Fibroblast of skin of right quadriceps (primary cell): Measurements from ENCODE around the gene PAX8.
A peak's percentile ranks its signal among the peaks of the same experiment; 100 is the strongest.

ENCODE experiments used
- DNase-seq: peaks from one replicate; pipeline ENCODE4 v3.0.0-alpha.2; 2013

PAX8 gene

DNA sequence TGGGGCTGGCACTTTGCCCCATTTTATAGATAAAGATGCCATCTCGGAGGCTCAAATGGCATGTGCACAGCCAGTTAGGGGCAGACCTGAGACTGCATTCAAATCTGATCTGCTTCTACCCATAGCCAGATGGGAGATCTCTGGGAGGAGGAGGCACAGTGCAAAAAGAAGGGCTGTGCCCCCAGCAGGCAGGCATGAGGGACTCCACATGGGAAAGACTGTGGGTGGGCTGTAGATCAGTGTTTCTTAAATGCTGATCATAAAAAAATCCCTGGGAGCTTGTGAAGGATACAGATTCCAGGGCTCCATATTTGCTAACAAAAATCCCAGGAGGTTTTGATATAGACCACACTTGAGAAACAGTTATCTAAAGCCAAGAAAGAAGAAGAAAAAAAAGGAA, 15.2 kb downstream of the PAX8 start:
- DNase-seq: no peak

DNA sequence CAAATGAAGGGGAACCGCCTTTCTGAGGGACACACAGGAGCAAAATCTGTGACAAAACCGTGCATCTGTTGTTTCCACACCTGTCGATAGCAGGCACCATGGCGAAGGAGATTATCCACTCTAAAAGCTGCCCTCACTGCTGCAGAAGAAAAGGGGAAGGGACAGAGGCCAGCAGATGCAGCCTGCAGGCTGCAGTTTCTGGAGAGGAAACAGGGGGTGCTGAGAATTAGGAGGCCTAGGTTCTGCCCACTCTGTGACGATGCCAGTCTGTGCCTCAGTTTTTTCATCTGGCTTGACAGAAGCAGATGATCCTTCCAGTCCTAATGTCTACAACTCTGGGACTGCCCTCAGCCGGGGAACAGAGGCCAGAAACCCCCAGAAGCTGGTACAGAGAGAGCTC, 17.7 kb downstream of the PAX8 start:
- DNase-seq: no peak

DNA sequence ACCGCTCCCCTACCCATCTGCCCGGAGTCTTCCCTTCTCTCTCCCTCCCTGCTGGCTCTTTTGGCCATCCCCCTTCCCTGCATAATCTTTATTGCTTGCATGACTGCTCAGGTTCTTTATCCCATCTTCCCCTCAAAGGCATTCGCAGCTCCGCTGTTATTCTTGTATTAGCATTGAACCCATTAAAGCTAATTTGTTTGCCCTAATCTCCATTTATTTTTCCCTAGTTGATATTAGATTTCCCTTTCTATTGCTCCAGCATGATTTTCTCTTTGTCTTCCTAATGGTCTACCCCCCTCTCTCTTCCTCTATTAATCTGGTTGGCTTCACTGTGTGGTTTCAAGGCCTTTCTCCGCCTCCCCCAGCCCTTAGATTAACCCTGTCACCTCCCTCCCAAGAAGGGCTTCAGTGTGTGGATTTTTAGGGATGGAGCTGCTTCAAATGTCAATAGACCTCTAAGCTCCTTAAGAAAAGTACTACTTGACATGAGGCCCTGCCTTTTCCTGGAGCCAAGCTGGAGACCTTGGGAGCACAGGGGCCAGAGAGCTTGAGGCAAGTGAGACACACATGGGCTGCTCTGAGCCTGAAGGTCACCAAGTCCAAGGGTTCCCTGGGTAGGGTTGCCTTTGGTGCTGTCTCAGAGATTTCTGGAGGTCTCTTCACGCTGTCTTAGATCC, 20.1 kb downstream of the PAX8 start:
- no peak for DNase-seq

DNA sequence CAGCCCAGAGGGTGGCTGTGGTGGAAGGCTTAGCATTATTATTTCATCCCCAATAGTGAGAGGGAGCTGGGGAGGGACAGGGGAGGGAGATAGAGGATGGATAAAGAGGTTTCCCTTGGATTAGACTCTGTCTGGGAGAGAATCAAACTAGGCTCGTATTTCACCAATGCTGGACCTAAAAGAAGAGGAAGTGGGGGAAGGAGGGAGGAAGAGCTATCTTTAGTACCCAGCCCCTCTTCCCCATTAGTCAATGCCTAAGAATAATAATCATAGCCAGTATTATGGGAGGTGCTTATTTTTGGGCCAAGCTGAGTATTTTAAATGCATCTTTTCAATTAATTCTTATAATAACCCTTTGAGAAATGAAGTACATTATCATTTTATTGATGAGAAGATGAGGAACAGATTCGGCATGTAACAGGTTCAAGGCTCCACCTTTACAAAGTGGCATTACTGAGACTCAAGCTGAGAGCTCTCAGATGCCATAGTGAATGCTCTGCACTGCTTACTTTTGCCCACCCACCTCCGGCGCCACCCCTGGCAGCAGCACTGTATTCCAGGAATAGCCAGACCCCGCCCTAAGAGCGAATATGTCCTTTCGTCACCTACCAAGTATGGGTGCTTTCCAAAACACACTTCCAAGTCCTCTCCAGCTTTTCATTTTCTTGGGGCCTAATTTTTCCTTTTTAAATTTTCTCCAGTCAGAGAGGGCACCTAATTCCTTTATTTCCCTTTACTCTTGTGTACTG, 21.0 kb downstream of the PAX8 start:
- peak; percentile 38 for DNase-seq

DNA sequence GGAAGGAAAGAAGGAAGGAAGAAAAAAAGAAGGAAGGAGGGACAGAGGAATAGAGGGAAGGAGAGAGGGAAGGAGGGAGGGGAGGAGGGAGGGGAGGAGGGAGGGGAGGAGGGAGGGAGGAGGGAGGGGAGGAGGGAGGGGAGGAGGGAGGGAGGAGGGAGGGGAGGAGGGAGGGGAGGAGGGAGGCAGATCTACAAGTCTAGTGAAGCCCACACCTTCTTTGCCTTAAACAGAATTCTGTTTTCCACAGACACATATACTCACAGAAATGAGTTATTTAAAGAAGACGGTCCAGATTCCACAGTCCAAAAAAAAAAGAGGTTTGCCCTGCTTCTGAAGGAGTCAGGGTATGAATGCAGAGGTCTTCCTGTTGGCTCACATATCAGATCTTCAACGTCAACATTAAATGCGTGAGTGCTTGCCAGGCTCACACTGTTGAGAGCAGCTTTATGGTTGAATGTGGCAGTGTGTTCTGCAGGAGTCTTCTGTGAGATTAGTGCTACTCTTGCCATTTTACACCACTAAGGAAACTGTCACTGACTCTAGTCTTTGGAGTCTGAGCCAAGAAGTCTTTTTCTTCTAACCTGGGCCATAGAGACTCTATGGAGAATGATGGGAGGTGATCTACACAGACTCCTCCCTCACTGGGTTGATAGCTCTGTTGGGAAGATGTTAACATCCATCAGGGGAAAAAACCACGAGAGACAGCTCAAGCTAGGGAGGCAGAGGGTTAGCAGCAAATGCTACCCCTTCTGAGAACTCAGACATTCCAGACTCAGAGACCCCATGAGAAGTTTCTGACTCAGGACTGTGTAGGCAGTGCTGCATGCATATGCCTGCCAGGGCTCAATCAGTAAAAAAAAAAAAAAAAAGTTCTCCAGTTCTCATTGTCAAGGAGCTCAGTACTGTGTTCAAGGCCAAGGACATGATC, 23.3 kb downstream of the PAX8 start:
- DNase-seq: peak; percentile 14

DNA sequence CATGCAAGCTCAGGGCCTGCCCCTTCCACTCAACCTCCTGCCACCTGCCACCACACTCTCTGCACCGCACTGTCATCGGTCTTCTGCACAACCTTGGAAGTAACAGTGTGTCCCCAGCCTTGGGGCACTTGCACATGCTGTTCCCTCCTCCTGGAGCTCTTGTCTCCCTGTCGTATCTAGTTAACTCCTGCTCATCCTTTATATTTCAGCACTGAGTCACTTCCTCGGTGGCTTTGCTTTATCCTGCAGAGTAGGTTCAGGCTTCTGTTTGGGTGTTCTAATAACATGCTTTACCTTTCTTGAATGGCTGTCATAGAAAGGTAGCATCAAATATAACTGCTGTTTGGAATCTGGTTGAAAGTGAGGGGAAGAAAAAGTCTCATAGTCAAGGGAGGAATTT, 25.3 kb downstream of the PAX8 start:
- no peak for DNase-seq

DNA sequence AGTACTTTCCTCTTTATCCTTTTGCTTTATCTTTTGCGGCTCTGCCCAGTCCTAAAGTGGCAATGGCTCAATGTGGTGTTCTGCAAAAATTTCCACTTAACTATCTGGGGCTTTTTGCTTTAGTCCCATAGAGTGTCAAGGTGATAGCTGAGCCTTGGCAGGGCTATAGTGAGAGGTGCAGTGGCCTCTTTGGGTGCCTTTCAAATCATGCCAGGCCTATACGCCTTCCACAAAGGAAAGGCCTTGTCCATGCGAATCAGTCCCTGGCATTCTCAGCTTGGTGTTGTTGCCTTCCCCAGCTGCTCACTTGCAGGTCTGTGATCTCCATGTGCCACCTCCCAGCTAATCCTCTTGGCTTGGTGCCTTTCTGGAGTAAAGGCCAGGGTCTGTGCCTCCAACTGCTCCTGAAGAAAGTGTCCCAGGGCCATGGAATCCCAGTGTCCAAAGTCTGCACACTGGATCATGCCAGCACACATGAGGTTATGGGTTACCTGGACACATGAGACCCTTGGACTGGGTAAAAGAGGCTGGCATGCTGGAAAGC, 26.6 kb downstream of the PAX8 start:
- DNase-seq: no peak

DNA sequence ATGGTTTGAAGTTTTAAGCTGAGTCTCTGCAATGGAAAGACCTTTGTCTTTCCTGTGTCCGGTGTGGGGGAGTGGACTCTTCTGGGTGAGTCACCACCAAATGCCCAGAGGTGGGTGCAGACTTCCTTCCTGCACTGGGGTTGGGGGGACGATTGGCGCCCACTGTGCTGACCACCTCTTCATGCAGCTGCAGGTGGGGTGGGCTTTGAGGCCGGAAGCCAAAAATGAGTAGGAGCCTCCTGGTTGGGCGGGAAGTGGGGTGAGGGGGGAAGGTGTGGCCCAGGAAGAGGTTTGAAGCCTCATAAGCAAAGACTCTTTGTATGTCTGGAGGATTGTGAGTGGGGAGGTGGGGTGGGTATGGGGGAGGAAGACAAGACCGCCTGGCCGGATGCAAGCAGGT, 27.6 kb downstream of the PAX8 start:
- DNase-seq: no peak

DNA sequence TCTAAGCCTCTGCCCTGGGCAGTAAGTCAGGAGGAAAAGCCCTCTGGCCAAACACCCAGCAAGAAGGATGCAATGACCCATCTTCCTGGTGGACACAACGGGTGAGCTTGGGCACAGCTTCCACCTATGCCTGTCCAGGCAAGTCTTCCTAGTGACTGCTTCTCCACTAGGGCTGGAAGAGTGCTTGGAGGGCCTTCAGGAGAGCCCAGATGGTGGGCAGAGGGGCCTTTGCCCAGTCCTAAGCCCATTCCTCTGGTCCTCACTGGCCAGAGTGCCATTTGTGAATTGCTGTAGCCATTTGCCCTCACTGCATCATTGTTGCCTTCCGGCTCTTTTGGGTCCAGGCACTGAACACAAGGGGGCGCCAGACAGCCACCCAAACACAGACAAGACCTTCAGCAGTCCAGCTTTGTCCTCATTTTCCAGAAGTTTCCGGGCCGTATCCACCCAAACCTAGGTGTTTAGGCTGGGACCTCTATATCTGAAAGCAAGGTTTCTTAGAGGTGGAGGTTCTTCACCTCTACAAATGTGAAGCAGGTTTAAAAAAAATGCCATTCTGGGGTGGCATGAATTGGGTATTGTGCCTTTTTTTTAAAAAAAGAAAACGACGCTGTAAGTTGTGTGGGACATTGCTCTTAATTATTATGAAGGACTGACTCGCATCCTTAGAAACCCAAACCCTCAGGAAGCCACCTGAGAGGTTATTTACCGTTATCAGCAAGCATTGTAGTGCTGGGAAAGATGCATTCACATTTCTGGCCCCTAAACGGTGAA, 29.5 kb downstream of the PAX8 start:
- DNase-seq: peak; percentile 70

DNA sequence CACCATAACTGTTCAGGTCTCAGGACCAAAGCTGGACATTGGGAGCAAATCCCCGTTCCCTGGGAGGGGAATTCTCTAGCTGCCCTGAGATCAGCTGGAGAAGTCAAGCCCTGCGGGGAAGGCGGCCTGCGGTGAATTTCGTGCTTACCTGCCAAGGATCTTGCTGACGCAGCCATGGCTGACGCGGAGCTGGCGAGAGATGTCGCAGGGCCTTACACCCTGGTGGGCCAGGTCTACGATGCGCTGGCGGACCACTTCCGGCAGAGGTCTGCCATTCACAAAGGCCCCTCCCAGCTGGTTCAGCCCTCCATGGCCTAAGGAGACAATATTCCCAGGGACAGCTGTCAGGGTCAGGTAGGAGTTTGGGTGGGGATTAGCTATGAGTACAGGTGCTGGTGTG, 32.1 kb downstream of the PAX8 start:
- DNase-seq: no peak

DNA sequence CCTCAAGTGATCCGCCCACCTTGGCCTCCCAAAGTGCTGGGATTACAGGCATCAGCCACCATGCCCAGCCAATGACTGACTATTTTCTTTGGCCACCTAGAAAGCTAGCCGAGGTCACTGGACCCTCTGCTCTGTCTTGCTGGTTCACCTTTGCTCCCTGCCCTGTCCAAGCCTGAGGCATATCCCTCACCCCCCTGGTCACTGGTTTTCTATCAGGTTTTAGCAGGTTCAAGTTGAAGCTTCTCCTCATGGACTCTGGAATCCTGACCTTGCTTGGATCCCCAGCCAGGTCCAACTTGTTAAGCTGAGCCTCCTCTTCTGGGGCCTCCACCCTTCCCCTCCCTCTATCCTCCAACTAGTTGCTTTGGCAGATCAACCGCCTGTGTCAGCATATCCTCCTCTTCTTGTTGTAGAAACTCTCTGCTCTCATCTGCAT, 33.4 kb downstream of the PAX8 start:
- DNase-seq: no peak

DNA sequence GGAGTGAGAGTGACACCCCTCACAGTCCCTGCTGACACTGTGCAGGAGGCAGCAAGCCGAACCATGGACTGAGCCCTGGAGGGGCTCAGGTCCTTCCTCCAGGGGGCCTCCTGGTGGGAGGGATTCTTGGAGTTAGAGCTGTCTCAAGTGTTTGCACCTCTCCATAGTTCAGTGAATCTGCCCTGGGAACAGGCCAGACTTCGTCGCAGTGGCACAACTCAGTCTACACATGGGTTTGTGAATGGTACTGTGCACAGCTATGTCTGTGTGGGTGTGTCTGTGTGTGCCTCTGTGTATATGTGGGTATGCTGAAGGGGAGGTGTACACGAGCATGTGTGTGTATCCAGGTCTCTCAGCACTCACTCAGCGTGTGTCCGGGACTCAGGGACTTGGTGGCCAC, 36.4 kb downstream of the PAX8 start:
- DNase-seq: no peak

DNA sequence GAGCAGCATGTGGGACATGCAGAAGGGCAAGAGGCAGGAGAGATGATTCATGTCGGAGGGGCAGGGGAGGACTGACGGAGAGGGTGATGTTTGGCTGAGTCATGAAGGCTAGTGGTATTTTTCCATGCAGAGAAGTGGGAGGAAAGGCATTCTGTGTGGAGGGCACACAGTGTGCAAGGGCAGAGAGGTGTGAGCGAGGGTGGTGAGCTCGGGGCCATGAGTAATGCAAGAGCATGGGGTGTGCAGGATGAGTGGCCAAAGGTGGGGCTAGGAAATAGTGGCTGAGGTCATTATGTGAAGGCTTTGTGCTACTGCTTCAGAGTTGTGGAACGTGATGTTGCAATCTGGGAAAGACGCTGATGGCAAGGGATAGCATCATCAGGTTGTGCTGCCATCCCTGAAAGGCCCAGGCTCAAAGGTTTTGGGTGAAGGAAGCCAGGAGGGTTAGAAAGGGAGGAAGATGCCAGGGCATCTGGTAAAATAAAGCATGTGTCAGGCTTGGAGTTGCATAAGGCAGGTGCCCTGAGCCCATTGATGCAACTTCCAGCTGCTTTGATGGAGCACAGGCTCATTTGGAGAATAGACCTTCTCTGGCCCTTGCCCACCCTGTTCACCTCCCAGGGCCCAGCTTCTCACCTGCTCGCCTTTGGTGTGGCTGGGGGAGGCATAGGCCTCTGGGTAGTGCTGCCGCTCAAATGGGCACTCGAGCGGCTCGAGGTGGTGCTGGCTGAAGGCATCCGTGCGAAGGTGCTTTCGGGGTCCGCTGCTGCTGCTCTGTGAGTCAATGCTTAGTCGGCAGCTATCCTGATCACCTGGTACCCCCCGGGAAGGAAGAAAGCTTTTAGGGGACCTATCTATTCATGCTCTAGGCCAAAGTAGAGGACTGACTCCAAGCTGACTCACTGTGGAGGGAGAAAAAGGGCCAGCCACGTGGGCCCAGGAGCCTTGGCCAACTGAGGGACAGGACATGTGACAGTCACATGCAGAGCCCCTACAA, 37.5 kb downstream of the PAX8 start:
- peak; percentile 96 for DNase-seq

DNA sequence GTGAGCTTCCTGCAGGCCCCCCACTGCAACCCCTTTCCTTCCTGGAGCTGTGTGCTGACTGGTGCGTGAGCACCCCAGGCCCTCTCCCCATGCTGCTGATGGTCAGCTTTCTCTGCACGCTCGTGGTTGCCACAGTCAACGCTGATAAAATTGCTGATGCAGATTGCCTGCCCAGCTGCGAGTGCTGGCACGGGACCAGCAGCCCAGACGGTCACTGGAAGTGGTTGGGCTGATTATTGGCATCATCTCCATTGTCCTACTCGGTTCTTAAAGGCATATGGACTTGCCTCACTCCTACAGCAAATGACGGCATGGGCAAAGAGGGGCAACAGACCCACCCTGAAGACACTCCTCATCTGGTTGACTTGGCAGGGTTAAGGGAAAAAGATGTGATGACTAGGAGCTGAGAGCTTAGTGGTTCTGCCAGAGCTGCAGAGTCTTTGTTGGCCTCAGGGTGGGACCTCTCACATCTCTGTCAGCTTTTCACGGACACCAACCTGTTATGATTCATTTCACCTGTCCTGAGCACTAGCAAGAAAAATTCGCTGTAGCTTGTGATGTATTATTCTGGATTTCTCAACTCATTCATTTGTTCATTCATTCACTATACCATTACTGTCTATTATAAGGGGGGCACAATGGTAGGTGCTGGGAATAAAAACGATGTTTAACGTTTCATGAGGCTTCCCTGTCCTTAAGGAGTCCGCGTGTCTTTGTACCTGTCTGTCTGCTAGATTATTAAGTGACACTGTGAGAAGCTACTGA, 38.4 kb downstream of the PAX8 start:
- DNase-seq: peak; percentile 82

DNA sequence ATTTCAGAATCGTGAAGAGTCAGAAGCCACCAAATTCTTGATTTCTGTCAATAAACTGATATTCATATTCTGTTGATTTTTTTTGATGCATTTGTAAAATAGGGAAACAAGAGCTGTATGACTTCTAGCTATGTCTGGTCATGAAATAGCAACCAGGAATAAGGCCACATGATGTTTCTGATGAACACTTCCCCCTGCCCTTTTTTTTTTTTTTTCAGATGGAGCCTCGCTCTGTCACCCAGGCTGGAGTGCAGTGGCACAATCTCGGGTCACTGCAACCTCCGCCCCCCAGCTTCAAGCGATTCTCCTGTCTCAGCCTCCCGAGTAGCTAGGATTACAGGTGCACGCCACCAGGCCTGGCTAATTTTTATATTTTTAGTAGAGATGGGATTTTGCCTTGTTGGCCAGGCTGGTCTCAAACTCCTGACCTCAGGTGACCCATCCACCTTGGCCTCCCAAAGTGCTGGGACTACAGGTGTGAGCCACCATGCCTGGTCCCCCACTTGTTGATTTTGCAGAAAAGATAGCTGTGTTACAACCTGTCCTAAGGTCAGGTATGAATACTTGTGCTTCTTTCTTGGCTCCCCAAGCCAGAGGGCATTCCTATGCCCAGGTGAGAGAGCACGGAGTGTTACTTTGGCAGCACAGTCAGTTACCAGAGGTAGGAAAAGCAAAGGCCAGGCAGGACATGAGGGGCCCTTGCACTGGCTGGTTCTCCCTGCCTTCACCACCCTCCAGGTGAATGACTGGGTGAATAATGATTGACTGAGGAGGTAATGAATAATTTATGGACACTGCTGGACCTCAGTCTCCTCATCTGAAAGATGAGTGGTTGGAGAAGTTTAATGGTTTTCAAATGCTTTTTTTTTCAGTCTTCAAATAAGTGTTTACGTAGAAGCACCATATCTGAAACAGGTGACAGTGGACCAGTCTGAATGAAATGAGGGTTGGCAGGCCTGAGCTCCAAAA, 39.6 kb downstream of the PAX8 start:
- DNase-seq: no peak

DNA sequence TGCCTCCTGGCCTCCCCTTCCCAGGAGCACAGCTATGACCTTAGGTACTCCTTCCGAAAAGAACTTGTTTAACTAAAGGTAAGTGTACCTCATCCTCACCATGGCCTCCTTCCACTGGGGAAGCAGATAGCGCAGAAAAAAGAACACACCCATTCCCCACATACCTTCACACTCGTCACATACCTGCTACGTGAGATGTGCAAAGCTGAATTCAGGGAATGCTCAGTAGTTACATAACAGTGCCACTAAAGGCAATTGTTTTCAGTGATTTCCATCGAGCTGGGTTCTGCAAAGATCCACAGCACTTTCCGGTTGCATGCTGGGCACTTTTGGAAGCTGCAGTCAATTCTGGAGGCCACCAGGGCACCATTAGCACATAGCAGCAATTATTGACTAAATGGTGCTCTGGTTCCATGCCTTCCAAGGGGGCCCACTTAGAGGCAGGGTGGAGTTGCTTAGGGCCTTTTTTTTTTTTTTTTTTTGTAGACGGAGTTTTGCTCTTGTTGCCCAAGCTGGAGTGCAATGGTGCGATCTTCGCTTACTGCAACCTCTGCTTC, 41.0 kb downstream of the PAX8 start:
- no peak for DNase-seq

DNA sequence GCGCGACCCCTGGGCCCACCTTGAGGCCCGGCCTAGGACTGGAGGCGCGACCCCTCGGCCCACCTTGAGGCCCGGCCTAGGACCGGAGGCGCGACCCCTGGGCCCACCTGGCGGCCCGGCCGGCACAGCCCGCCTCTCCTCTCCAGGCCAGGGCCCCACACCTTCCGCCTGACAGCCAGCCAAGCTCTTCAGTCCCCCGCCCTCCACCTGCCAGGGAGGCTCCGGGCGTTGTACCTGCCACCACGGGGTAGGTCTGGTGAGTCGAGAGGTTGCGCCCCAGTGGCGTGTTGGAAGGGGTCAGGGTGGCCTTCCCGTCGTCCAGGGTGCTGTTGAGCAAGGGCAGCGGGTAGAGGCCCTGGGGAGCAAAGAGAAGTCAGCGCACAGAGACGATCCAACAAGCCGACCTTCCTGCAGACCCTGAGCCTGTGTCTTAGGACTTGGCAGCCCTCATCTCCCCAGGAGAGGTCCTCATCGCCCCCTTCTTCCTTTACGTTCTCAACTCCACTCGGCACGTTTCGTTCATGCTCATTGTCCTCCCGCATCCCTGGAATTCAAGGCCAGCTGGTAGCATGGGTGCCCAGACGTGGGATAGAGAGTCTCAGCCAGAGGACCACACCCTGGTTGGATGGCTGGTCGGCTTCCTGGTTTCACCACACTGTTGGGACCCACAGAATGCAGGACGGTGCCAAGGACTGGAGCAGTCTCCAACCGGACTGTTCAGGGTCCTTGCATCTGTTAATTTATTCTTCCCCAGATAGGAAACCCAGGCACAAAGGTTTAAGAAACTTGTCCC, 42.2 kb downstream of the PAX8 start:
- DNase-seq: no peak
